IPS-20b (cell line): Measurements from ENCODE around the gene GNLY.

Experiments used
- H3K27ac ChIP-seq: one replicate; pipeline ENCODE4 v1.5.1; 2013; ENCODE audit warnings: low read length
- H3K27me3 ChIP-seq: 2 replicates; pipeline ENCODE4 v1.6.1; 2013; ENCODE audit warnings: mild to moderate bottlenecking, low read length, inconsistent platforms; ENCODE audit not compliant: insufficient read depth
- H3K36me3 ChIP-seq: 2 replicates; pipeline ENCODE4 v1.6.1; 2013; ENCODE audit warnings: low read depth, mild to moderate bottlenecking, inconsistent platforms, low read length, moderate library complexity; ENCODE audit not compliant: insufficient read depth
- H3K4me1 ChIP-seq: 2 replicates; pipeline ENCODE4 v1.6.1; 2013; ENCODE audit warnings: mild to moderate bottlenecking, control low read depth, inconsistent platforms, low read length, moderate library complexity; ENCODE audit not compliant: insufficient read depth
- H3K4me3 ChIP-seq: 2 replicates; pipeline ENCODE4 v1.5.1; 2013; ENCODE audit warnings: mild to moderate bottlenecking, low read length, inconsistent platforms
- H3K9ac ChIP-seq: 2 replicates; pipeline ENCODE4 v1.6.1; 2013; ENCODE audit warnings: low read depth, mild to moderate bottlenecking, inconsistent platforms, low read length, moderate library complexity
- H3K9me3 ChIP-seq: 2 replicates; pipeline ENCODE4 v1.6.1; 2013; ENCODE audit warnings: mild to moderate bottlenecking, low read depth, low read length, inconsistent platforms; ENCODE audit not compliant: insufficient read depth

GNLY gene

GRCh38 chr2:85705680-85706039, 11.5 kb downstream of the GNLY start:
- no peak overlapping the region for H3K27ac ChIP-seq
- no peaks in the 10 kb centered on the region for H3K9me3 ChIP-seq
- H3K36me3 ChIP-seq = no peaks in the 10 kb centered on the region
- peaks cover 17% of the 10 kb centered on the region for H3K4me1 ChIP-seq
- no peak overlapping the region for H3K4me3 ChIP-seq
- peaks cover 9% of the 10 kb centered on the region for H3K27me3 ChIP-seq
- no peak overlapping the region for H3K9ac ChIP-seq

- Histone ChIP-seq H3K4me3 (no peak overlapping the region), H3K27me3 (peaks cover 9% of the 10 kb centered on the region), H3K9ac (no peak overlapping the region), H3K27ac (no peak overlapping the region), H3K4me1 (peaks cover 14% of the 10 kb centered on the region), H3K36me3 (no peaks in the 10 kb centered on the region), H3K9me3 (no peaks in the 10 kb centered on the region)
Observed at GRCh38 chr2:85706063-85706462, 11.9 kb downstream of the GNLY start.

GRCh38 chr2:85706599-85707296, 12.6 kb downstream of the GNLY start:
- peaks cover 12% of the 10 kb centered on the region for H3K4me1 ChIP-seq
- H3K36me3 ChIP-seq = no peaks in the 10 kb centered on the region
- no peak overlapping the region for H3K4me3 ChIP-seq
- no peak overlapping the region for H3K9ac ChIP-seq
- H3K27ac ChIP-seq = no peak overlapping the region
- H3K9me3 ChIP-seq = no peaks in the 10 kb centered on the region
- H3K27me3 ChIP-seq = peaks cover 9% of the 10 kb centered on the region

GRCh38 chr2:85707304-85707703, 13.1 kb downstream of the GNLY start:
- Histone ChIP-seq H3K4me3 (no peak overlapping the region), H3K27ac (no peak overlapping the region), H3K9ac (no peak overlapping the region), H3K4me1 (peaks cover 7% of the 10 kb centered on the region), H3K9me3 (no peaks in the 10 kb centered on the region), H3K27me3 (peaks cover 9% of the 10 kb centered on the region), H3K36me3 (no peaks in the 10 kb centered on the region)

DNA sequence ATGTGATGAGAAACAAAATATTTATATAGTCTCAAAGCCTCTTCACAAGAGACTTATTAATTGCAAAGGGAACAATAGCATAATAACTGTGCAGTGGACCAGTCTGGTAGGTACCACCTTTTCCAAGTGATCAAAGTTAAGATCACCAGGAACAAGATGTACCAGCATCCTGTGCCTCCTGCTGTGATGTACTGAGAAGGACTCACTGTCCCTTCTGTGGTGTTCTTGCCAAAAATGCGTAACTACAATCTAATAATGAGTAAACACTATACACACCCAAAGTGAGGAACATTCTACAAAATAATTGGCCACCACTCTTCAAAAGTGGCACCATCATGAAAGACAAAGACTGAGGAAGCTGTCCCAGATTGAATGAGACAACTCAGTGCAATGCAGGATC, 14.5 kb downstream of the GNLY start:
- H3K27ac ChIP-seq = no peak overlapping the region
- peaks cover 9% of the 10 kb centered on the region for H3K27me3 ChIP-seq
- no peak overlapping the region for H3K9ac ChIP-seq
- H3K4me3 ChIP-seq = no peak overlapping the region
- H3K36me3 ChIP-seq = no peaks in the 10 kb centered on the region
- no peaks in the 10 kb centered on the region; the same call in 1 of the 2 replicates for H3K4me1 ChIP-seq
- H3K9me3 ChIP-seq = no peaks in the 10 kb centered on the region

DNA sequence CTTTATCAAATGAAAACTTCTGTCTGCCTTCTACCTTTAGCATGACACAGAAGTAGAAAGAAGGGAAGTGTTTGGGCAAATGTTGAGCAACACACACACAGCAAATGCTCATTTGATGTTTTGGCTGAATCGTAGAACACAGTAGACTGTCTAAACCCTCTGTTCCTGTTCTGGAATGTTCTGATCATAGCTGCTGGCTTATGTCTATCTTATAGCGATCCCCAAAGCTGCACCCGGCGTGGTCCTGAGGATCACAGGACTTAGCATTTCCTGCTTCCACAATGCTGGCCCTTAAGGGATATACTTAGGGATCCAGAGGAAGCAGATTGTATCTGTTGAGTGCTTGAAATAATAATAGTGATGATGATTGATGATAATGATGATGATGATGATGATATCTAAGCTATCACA, 15.2 kb downstream of the GNLY start:
- H3K9ac ChIP-seq = no peak overlapping the region

GRCh38 chr2:85710687-85711577, 16.8 kb downstream of the GNLY start:
- no peak overlapping the region for H3K27ac ChIP-seq
- H3K4me1 ChIP-seq = no peaks in the 10 kb centered on the region
- H3K9ac ChIP-seq = no peak overlapping the region
- H3K27me3 ChIP-seq = peaks cover 9% of the 10 kb centered on the region
- H3K4me3 ChIP-seq = no peak overlapping the region
- no peaks in the 10 kb centered on the region for H3K9me3 ChIP-seq
- H3K36me3 ChIP-seq = no peaks in the 10 kb centered on the region

More for the DNA sequence above, 15.2 kb downstream of the GNLY start:
- Histone ChIP-seq H3K4me1 (no peaks in the 10 kb centered on the region; the same call in 1 of the 2 replicates), H3K27me3 (peaks cover 9% of the 10 kb centered on the region), H3K4me3 (no peak overlapping the region), H3K36me3 (no peaks in the 10 kb centered on the region), H3K27ac (no peak overlapping the region), H3K9me3 (no peaks in the 10 kb centered on the region)

DNA sequence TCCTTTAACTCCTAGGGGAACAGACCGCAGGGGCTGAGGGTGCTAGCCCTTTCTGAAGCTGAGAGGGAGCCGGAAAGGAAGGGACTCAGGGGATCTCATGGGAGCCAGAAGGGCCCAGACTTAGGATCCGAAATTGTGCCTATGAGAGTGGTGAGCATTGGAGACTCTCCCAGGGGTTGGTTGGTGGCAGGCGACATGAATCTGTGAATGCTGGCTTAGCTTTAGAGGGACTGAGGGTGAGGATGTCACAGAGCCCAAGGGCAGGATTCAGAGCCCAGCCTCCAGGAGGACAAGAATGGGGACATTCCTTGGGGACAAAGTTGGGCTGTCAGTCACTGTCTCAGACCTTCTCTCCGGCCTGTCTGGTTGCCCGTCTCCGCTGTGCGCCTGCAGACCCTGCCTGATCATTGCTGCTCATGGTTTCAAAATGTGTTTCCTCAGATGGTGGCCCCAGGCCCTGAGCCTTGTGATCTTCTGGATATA, 17.5 kb downstream of the GNLY start:
- Histone ChIP-seq H3K27ac (no peak overlapping the region), H3K36me3 (no peaks in the 10 kb centered on the region), H3K9me3 (no peaks in the 10 kb centered on the region), H3K4me3 (no peak overlapping the region), H3K27me3 (peaks cover 9% of the 10 kb centered on the region), H3K4me1 (no peaks in the 10 kb centered on the region), H3K9ac (no peak overlapping the region)

DNA sequence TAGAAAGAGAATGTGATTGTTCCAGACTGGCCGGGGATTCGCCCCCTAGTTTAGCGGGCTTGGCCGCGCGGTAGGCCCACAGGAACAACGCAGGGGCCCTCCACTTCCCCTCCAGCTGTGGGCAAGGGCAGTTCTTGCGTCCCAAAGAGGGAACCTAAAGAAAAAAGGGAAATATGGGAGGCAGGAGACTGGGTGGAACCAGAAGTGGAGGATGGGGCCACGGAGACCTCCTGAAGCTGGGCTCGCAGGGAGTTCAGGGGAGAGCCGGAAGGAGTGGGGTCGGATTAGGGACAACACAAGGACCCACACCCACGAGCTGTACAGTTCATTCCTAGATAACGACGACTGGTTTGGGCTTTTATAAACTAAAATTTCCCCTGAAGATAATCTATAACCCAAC, 18.2 kb downstream of the GNLY start:
- no peaks in the 10 kb centered on the region for H3K36me3 ChIP-seq
- no peak overlapping the region for H3K4me3 ChIP-seq
- no peaks in the 10 kb centered on the region for H3K9me3 ChIP-seq
- no peak overlapping the region for H3K9ac ChIP-seq
- H3K27me3 ChIP-seq = peaks cover 8% of the 10 kb centered on the region
- no peaks in the 10 kb centered on the region for H3K4me1 ChIP-seq
- H3K27ac ChIP-seq = no peak overlapping the region

- Histone ChIP-seq H3K27ac (no peak overlapping the region), H3K9ac (no peak overlapping the region), H3K4me3 (no peak overlapping the region), H3K36me3 (no peaks in the 10 kb centered on the region), H3K27me3 (peaks cover 1% of the 10 kb centered on the region), H3K9me3 (no peaks in the 10 kb centered on the region), H3K4me1 (no peaks in the 10 kb centered on the region; the same call in 1 of the 2 replicates)
Observed at GRCh38 chr2:85712849-85713612, 18.9 kb downstream of the GNLY start.

GRCh38 chr2:85713836-85714235, 19.7 kb downstream of the GNLY start:
- Histone ChIP-seq H3K27ac (no peak overlapping the region), H3K4me1 (no peaks in the 10 kb centered on the region; the same call in 1 of the 2 replicates), H3K27me3 (no peaks in the 10 kb centered on the region; the same call in 1 of the 2 replicates), H3K9me3 (no peaks in the 10 kb centered on the region), H3K4me3 (no peak overlapping the region), H3K36me3 (no peaks in the 10 kb centered on the region), H3K9ac (no peak overlapping the region)
